Breast epithelium (tissue), 4 donors: ENCODE measurements around the gene GREB1L. TPM values are rescaled to one million over a fixed set of nuclear protein-coding genes. Genes with fewer than 3 reads are reported as not detected.

Experiments
- DNase-seq, 2 donors: peaks; one replicate each; pipeline ENCODE4 v3.0.0-alpha.2; 2019; ENCODE audit warnings: low spot score in 2 of 2
- H3K27ac ChIP-seq, 2 donors: fragments of 200-600 bp; sonication (generic) in 1 of 2; one replicate each; pipeline ENCODE4 v1.5.1; 2016 to 2019; ENCODE audit warnings: mild to moderate bottlenecking in 1 of 2
- H3K27me3 ChIP-seq, 2 donors: fragments of 200-600 bp; sonication (generic) in 1 of 2; one replicate each; pipeline versions ENCODE4 v1.5.1 to v1.6.0; 2017 to 2019; ENCODE audit warnings: control low read depth in 1 of 2, mild to moderate bottlenecking in 1 of 2
- H3K36me3 ChIP-seq: fragments of 200-600 bp; one replicate; pipeline ENCODE4 v1.5.1; 2019
- H3K4me1 ChIP-seq, 2 donors: fragments of 200-600 bp; sonication (generic); one replicate each; pipeline ENCODE4 v1.5.1; 2016 to 2019; ENCODE audit warnings: control low read depth in 1 of 2
- H3K4me3 ChIP-seq, 3 donors: fragments of 200-600 bp; sonication (generic); 1 replicate in 2 of 3; 2 replicates in 1 of 3; pipeline ENCODE4 v1.5.1; 2016 to 2019; ENCODE audit warnings: mild to moderate bottlenecking in 3 of 3, moderate library complexity in 2 of 3
- H3K9me3 ChIP-seq, 2 donors: fragments of 200-600 bp; sonication (generic) in 1 of 2; one replicate each; pipeline ENCODE4 v1.5.1; 2016 to 2019; ENCODE audit warnings: control low read depth in 1 of 2
- CTCF ChIP-seq, 3 donors: fragments of 450-650 bp; IDR thresholded peaks; one replicate each; pipeline ENCODE4 v1.5.1; 2016 to 2017; ENCODE audit warnings: antibody characterized with exemption in 3 of 3, mild to moderate bottlenecking in 3 of 3, moderate library complexity in 3 of 3
- POLR2A ChIP-seq: fragments of 450-650 bp; IDR thresholded peaks from one replicate; pipeline ENCODE4 v1.6.1; 2016; ENCODE audit warnings: antibody characterized with exemption, mild to moderate bottlenecking, moderate library complexity
- POLR2AphosphoS5 ChIP-seq, 3 donors: sonication (generic); formaldehyde crosslinking; IDR thresholded peaks; one replicate each; pipeline ENCODE4 v1.6.1; 2017; ENCODE audit warnings: antibody characterized with exemption in 3 of 3
- intact Hi-C: fragments of 100-400 bp; cut with DNase I; formaldehyde crosslinking; loops from one replicate; pipeline ENCODE4 v1.15.1; 2023; ENCODE audit warnings: low total_unique reads
- total RNA-seq, 3 donors: library from RNA; depleted of rRNA; stranded (reverse); fragments of >200 nt; gene quantifications; one replicate each; pipeline ENCODE4 v1.1.0, GENCODE V29; 2016

Gene GREB1L
- total RNA-seq, 3 donors from 2014 or later: 6.6 to 75.7 (median 8.9) TPM

DNA sequence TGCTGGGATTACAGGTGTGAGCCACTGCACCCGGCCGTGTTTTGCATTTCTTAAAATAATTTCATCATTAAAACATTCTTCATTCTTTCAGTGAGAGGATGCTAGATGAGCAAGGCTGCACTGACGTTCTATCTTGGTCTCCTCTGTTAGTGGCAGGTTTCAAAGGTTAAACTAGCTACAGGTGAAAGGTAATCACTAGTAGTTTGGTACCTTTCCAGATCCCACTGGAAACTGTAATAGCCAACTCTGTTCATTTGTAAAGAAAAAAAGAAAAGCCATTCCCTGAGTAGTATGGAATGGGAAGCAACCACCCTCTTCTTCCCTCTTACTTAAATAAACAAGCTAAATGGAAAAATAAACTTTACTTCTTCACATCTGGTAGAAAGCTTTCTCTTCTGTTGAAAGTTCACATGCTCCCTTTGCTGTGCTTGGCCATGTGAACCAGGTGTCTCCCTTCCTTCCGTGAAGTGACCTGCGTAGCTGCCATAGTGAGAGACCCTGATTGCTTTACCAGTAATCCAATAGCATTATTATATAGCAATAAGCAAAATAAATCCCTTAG lies 94.0 kb downstream of the GREB1L start:
- TF ChIP-seq POLR2A (no peak), CTCF (IDR thresholded peaks at IDR 0.05) (no peak), POLR2AphosphoS5 (IDR thresholded peaks at IDR 0.05) (no peak)
- H3K27me3 ChIP-seq: no peaks in the 10 kb centered on the region
- no peak for DNase-seq
- H3K4me1 ChIP-seq: no peaks in the 10 kb centered on the region
- no peaks in the 10 kb centered on the region for H3K9me3 ChIP-seq
- intact Hi-C loops: no loop called here
- H3K36me3 ChIP-seq: no peaks in the 10 kb centered on the region
- H3K27ac ChIP-seq: no peak overlapping the region
- no peak overlapping the region for H3K4me3 ChIP-seq

- no peak overlapping the region for H3K4me3 ChIP-seq
- TF ChIP-seq POLR2A (no peak), CTCF (IDR thresholded peaks at IDR 0.05) (no peak), POLR2AphosphoS5 (IDR thresholded peaks at IDR 0.05) (no peak)
- H3K27ac ChIP-seq: no peak overlapping the region
- H3K36me3 ChIP-seq: no peaks in the 10 kb centered on the region
- no peaks in the 10 kb centered on the region for H3K4me1 ChIP-seq
- no peak for DNase-seq
- intact Hi-C loops: no loop called here
- H3K27me3 ChIP-seq: no peaks in the 10 kb centered on the region
- H3K9me3 ChIP-seq: no peaks in the 10 kb centered on the region
These were observed 94.8 kb downstream of the GREB1L start for GRCh38 chr18:21336846-21337245.

- H3K27ac ChIP-seq: no peak overlapping the region
- no peak overlapping the region for H3K4me3 ChIP-seq
- DNase-seq: no peak
- no peaks in the 10 kb centered on the region for H3K27me3 ChIP-seq
- intact Hi-C loops: no loop called here
- no peaks in the 10 kb centered on the region for H3K9me3 ChIP-seq
- TF ChIP-seq CTCF (IDR thresholded peaks at IDR 0.05) (no peak), POLR2A (no peak), POLR2AphosphoS5 (IDR thresholded peaks at IDR 0.05) (no peak)
- H3K4me1 ChIP-seq: no peaks in the 10 kb centered on the region
- H3K36me3 ChIP-seq: no peaks in the 10 kb centered on the region
These were observed 99.1 kb downstream of the GREB1L start for GRCh38 chr18:21341141-21341540.

DNA sequence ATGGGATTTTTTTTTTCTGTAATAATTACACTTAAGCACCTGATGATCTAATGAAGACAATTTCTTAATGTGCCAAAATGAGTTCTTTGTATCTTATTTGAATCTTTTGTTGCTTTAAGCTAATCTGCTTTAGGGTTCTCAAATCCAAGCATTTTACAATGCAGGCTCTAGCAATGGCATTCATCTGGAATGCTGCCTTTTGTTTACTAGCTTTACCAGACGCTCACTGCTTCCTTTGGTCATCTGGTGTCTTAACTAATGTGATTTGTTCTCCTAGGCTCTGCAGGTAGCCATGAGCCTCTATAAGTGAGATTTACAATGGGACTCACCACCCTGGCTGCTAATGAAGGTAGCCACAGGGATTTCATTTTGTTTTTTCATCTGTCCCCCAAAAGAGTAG lies 100.3 kb downstream of the GREB1L start:
- no peaks in the 10 kb centered on the region for H3K27me3 ChIP-seq
- no peaks in the 10 kb centered on the region for H3K9me3 ChIP-seq
- no peaks in the 10 kb centered on the region for H3K4me1 ChIP-seq
- no peaks in the 10 kb centered on the region for H3K36me3 ChIP-seq
- intact Hi-C loops: no loop called here
- DNase-seq: no peak
- H3K4me3 ChIP-seq: no peak overlapping the region
- H3K27ac ChIP-seq: no peak overlapping the region
- TF ChIP-seq POLR2A: no peak
- no peak for TF ChIP-seq POLR2AphosphoS5 (IDR thresholded peaks at IDR 0.05)
- no peak for TF ChIP-seq CTCF (IDR thresholded peaks at IDR 0.05)

- Histone ChIP-seq H3K27me3 (no peaks in the 10 kb centered on the region), H3K27ac (no peak overlapping the region), H3K4me3 (no peak overlapping the region), H3K9me3 (no peaks in the 10 kb centered on the region), H3K4me1 (no peaks in the 10 kb centered on the region), H3K36me3 (no peaks in the 10 kb centered on the region)
- intact Hi-C loops: no loop called here
- TF ChIP-seq POLR2A: no peak
- no peak for TF ChIP-seq POLR2AphosphoS5 (IDR thresholded peaks at IDR 0.05)
- no peak for TF ChIP-seq CTCF (IDR thresholded peaks at IDR 0.05)
- no peak for DNase-seq
These were observed 102.8 kb downstream of the GREB1L start for GRCh38 chr18:21344860-21345259.
